GM19397 (cell line): ENCODE measurements around the gene GATD1.
A peak's percentile ranks its signal among the peaks of the same experiment; 100 is the strongest.
"Not testable (repeated sequence)": the region's sequence is repeated elsewhere in the genome, so short reads cannot be mapped to it uniquely, and the experiment has no call there.

Experiments used
- ATAC-seq: cut with Tn5 transposase; IDR thresholded peaks from one replicate; pipeline ENCODE4 v1.9.1; 2021; ENCODE audit warnings: mild to moderate bottlenecking, moderate library complexity; ENCODE audit not compliant: unreplicated experiment

Gene GATD1

DNA sequence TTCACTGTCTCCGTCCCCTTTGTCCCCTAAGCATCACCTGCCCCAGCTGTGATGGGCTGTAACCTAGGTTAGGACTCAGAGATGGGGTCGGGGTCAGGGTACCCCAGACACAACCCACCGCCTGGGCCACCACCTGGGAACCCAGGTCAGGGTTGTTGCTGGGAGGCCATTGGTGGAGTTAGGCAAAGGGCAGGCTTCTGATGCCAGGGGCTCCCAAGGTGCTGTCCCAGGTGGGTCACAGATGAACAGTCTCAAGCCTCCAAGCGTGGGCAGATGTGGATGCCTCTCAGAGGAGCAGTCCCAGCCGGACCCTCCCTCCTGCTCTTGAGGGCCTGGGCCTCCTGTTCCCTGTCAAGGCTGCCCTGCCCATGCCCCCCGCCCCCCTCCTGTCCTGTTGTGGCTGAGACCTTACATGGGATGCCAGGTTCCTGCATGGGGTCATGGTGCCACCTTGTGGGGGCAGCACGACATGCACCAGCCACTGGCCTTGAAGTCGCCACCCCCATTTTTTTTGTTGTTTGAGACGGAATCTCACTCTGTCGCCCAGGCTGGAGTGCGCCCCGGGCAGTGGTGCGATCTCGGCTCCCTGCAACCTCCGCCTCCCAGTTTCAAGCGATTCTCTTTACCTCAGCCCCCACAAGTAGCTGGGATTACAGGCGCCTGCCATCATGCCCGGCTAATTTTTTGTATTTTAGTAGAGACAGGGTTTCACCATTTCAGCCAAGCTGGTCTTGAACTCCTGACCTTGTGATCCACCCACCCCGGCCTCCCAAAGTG lies 12.1 kb downstream of the GATD1 start:
- ATAC-seq: no peak

DNA sequence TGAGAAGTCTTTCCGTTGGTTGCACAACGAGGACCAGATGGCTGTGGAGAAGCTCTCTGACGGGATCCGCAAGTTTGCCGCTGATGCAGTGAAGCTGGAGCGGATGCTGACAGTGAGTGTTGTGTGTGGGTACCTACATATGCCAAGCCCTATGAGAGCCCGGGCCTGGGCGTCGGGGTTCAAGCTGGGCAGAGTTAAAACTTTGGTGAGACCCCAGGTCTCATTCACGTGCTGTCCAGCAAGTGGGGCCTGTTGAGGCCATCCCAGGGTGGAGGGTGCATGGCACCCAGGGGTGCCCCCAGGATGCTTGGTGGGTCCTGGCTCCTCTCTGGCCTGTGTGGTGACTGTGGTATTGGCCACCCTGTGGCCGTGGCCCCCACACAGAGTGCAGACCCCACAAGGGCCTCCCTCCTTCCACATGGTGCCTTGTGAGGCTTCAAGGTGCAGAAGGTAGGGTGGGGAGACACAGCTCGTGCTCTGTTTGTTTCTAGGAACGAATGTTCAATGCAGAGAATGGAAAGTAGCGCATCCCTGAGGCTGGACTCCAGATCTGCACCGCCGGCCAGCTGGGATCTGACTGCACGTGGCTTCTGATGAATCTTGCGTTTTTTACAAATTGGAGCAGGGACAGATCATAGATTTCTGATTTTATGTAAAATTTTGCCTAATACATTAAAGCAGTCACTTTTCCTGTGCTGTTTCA lies 12.8 kb downstream of the GATD1 start:
- ATAC-seq: no peak

DNA sequence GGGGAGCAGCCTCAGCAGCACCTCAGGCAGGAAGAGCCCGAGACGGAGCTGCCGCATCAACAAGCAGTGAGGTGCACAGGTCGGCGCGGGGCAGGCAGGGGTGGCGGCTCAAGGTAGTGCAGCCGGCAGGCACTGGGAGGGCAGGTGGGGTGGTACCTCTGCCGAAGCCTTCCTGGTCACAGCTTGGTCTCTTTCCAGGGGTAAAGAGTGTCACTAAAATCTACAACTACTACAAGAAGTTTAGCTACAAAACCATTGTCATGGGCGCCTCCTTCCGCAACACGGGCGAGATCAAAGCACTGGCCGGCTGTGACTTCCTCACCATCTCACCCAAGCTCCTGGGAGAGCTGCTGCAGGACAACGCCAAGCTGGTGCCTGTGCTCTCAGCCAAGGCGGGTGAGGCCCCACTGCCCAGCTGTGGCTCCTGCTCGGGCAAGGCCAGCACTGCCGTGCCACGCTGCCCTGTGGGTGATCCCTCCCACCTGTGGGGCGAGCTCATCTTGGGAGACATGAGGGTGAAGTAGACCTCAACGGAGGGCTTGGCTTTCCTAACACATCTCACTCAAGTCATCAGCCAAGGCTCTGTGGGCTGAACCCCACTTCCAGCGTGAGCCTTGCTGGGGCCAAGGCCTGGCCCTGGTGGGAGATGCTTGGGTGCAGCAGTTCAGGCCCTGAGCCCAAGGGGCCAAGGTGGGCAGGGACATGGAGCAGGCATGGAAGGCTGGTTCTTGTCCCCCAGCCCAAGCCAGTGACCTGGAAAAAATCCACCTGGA lies 13.6 kb downstream of the GATD1 start:
- no peak for ATAC-seq

GRCh38 chr11:763073-763463 lies 14.2 kb downstream of the GATD1 start:
- no peak for ATAC-seq

- ATAC-seq: no peak
Measured at GRCh38 chr11:762421-763072, 14.7 kb downstream of the GATD1 start.

DNA sequence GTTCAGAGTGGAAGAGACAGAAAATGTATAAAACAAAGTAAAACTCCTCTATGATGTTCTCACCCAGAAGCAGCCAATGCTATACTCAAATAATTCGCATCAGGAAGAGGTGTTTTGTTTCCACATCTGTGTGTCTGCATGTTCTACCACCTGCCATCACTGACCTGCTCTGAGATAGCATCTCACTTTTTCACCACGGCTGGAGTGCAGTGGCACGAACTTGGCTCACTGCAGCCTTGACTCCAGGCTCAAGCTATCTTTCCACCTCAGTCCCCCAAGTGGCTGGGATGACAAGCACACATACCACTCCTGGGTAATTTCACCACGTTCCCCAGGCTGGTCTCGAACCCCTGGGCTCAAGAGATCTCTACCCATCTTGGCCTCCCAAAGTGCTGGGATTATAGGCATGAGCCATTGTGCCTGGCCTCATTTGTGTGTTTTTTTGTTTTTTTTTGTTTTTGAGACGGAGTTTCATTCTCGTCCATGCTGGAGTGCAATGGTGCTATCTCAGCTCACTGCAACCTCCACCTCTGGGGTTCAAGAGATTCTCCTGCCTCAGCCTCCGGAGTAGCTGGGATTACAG lies 15.7 kb downstream of the GATD1 start:
- ATAC-seq: no peak

DNA sequence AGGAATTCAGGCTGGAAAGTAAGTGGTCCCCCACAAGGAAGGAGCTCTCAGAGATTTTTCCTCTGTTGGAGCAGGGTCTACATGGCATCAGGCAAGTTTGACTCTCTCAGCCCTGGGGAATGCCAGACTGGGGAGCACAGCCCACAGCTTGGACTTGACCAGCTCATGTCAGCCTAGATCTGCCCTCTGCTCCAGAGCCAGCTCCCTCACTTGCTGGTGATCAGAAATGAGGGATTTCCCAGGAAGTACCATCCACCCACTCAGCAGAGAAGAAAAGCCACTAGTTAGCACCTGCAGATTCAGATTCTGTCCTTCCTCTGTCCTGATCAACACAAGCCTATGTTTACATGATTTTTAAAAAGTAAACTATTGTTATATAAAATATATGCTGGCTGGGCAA lies 17.1 kb downstream of the GATD1 start:
- ATAC-seq: no peak

DNA sequence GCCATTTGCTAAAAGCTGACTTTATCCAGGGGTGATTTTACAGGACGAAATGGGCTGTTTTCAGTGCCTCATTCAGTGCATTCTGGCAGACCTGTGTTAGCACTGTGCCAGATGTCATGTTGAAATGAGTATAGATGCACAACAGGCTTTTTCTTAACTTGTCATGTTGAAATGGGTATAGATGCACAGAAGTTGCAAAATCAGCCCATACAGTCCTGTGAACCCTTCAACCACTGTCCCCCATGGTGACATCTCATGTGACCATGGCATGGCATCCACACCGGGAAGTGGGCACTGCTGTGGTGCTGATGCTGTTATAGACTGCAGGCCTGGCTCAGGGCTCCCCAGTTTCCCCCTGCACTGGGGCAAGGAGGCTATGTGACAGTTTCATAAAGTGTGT lies 27.6 kb downstream of the GATD1 start:
- ATAC-seq: no peak

- ATAC-seq: no peak
Measured at GRCh38 chr11:748007-748359, 29.3 kb downstream of the GATD1 start.

DNA sequence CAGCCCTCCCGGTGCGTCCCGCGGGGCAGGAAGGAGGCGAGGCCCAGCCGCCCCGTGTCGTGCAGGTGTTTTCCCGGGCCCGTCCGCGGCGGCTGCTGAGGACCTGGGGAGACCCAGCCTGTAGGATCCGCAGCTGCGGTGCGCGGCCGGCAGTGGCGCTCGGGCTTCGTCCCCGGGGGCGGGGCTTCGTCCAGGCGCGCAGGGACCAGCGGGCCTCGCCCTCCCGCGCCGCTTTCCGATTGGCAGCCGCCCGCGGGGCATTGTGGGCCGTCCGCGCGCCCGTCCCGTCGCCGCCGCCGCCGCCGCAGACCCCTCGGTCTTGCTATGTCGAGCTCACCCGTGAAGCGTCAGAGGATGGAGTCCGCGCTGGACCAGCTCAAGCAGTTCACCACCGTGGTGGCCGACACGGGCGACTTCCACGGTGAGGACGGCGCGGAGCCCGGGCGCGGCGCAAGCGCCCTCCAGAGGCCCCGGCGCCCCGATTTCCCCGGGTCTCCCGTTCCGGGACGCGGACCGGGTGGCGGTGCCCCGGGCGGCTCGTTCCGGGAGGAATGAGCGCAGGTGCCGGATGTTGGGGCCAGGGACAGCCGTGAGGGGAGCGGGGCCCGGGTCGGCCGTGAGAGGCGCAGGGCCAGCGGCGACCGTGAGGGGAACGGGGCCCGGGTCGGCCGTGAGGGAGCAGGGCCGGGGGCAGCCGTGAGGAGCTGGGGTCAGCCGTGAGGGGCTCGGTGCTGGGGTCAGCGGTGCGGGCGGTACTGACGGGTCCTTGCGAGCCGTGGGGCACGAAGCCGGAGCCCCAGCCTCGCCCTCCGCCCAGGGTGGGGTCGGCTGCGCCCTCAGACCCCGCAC lies 29.9 kb downstream of the GATD1 start, which contains the start of gene TALDO1:
TALDO1 (plus strand) TSS at position 307 of the 849 bp plus-strand sequence; CDS start at position 325, 18 bp downstream.
- peak; percentile 92 for ATAC-seq

DNA sequence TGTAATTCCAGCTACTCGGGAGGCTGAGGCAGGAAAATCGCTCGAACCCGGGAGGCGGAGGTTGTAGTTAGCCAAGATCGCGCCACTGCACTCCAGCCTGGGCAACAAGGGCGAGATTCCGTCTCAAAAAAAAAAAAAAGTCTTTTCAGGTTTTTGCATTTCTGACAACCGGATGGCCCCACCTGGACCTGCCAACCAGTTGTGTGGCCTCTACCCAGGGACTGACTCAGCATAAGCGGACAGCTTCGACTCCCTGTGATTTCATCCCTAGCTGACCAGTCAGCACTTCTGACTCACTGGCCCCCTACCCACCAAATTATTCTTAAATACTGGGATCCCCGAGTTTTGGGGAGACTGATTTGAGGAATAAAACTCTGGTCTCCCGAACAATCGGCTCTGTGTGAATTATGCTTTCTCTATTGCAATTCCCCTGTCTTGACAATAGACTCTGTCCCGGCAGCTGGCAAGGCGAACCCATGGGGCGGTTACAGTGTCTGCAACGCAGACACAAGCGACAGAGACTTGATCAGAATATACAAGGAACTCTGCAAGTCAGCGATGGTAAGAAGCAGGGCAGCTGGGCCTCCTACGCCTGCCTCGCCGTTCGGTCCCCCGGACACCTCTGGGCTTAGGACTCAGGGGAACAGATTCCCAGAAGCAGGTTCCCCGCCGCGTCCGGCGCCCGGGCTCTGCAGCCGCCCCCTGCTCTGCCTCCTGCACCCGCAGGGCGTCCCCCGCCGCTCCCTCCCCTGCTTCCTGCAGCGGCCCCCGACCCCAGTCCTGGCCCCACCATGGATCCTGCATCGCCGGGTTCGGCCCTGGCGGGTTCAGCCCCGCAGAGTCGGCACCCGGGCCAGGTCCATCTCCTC lies 30.8 kb downstream of the GATD1 start:
- peak; percentile 38 for ATAC-seq

- no peak for ATAC-seq
Measured at GRCh38 chr11:745428-745827, 31.9 kb downstream of the GATD1 start.

DNA sequence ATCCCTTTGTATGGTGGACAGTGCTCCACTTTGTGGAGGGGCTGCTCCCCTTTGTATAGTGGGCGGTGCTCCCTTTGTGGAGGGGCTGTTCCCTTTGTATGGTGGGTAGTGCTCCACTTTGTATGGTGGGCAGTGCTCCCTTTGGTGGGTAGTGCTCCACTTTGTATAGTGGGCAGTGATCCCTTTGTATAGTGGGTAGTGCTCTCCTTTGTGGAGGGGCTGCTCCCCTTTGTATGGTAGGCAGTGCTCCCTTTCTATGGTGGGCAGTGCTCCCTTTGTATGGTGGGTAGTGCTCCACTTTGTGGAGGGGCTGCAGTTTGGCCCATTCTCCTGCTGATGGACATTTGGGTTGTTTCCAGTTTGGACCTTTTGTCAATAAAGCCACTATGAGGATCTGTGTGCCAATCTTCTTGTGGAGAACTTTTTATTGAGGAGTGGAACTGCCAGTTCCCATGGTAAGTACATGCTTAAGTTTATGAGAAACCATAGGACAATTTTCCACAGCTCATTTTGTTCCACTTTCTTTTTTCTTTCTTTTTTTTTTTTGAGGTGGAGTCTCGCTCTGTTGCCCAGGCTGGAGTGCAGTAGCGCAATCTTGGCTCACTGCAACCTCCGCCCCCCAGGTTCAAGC lies 34.6 kb downstream of the GATD1 start:
- no peak for ATAC-seq

DNA sequence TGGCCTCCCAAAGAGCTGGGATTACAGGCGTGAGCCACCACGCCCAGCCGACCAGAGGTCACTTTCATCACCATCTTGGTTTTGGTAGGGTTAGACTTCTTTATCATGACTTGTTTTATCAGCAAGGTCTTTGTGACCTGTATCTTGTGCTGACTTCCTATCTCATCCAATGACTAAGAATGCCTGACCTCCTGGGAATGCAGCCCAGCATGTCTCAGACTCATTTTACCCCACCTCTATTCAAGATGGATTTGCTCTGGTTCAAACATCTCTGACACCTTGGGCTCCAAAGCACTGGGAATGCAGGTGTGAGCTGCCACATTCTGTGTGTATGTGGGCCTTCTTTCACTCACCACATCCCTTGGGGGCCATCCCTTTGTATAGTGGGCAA lies 35.1 kb downstream of the GATD1 start:
- ATAC-seq: no peak

- ATAC-seq: not testable (repeated sequence)
Measured at GRCh38 chr11:737899-738298, 39.4 kb downstream of the GATD1 start.

DNA sequence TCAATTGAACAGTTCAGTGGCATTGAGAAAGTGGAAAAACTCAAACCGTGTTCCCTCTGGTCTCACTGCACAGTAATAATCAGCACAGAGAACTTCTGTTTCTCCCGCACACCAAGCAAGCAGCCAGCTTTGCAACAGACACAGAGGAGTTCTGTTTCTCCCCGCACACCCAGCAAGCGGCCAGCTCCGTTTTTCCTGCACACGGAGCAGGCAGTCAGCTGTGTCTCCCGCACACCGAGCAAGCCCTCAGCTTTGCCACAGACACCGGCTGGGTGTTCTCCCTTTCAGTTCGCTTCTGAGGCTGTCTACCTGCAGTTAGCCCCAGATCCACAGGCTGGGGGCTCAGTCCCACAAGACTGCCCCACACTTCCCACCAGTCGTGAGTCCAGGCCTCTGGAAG lies 39.9 kb downstream of the GATD1 start:
- ATAC-seq: no peak

DNA sequence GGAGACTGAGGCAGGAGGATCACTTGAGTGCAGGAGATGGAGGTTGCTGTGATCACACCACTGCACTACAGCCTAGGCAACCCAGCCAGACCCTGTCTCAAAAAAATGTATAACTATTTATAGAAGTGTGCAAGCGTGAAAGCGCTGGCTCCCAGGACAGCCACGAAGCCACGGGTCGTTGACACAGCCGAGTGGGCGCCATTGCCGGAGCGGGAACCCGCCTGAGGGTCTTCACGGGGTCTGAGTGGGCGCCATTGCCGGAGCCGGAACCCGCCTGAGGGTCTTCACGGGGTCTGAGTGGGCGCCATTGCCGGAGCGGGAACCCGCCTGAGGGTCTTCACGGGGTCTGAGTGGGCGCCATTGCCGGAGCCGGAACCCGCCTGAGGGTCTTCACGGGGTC lies 42.7 kb downstream of the GATD1 start:
- not testable (repeated sequence) for ATAC-seq

DNA sequence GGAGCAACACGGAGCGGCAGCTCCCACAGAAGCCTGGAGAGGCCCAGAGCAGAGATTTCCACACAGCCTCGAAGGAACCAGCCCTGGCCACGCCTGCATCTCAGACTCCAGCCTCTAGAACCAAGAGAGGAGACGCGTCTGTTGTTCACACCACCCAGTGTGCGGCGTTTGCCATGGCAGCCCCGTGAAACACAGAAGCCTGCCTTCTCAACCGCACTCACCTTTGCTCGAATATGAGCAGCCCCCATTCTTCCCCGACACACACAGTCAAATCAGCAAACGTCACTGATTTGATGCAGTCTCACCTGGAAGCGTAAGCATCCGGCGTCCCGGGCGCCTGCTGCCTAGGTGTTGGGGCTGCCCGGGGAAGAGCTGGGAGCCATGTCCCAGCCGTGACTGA lies 44.2 kb downstream of the GATD1 start:
- ATAC-seq: no peak
